GM12878 (cell line): ENCODE data around the gene CTSD. TPM values are rescaled to one million over a fixed set of nuclear protein-coding genes. Genes with fewer than 3 reads are reported as not detected.

Experiments used
- ATAC-seq: fragments of 200-7000 bp; cut with Tn5 transposase; 3 replicates; pipeline ENCODE4 v1.9.1; 2020; ENCODE audit warnings: mild to moderate bottlenecking, moderate library complexity
- BruUV-seq: library from RNA; stranded (reverse); fragments of 400-500 nt; replicated peaks from 2 replicates; lab custom pipeline; 2021; lab: Mats Ljungman, UMichigan
- CTCF ChIA-PET: fragments of 300-600 bp; sonication (Branson Sonifier 250); formaldehyde crosslinking; extraction: SDS; loops from one replicate; lab custom pipeline; 2021; ENCODE audit warnings: inconsistent platforms; lab: Yijun Ruan, JAX
- POLR2A ChIA-PET: fragments of 350-600 bp; formaldehyde crosslinking; extraction: SDS; loops from one replicate; lab custom pipeline; 2021; ENCODE audit warnings: inconsistent platforms; lab: Charles Lee
- RAD21 ChIA-PET: fragments of 300-600 bp; sonication (Branson Sonifier 250); formaldehyde crosslinking; loops from one replicate; lab custom pipeline; 2023; ENCODE audit warnings: antibody characterized with exemption; ENCODE audit not compliant: unreplicated experiment; lab: Charles Lee
- SMC1A ChIA-PET: fragments of 300-600 bp; sonication (Branson Sonifier 250); formaldehyde crosslinking; loops from one replicate; lab custom pipeline; 2023; ENCODE audit not compliant: unreplicated experiment, uncharacterized antibody; lab: Charles Lee
- DNase-seq: peaks from one replicate; pipeline ENCODE4 v3.0.0-alpha.2; 2011; ENCODE audit warnings: low read depth, low spot score
- FAIRE-seq: peaks from 3 replicates; lab custom pipeline; 2011; peaks lifted over from hg19 to GRCh38; lab: Jason Lieb, UNC
- H2AFZ ChIP-seq: 2 replicates; pipeline ENCODE4 v1.6.0; 2011; ENCODE audit warnings: low read depth, low read length, control low read depth; ENCODE audit not compliant: control insufficient read depth
- H3K27ac ChIP-seq: 2 replicates; pipeline ENCODE4 v1.5.1; 2011; ENCODE audit warnings: control low read depth; ENCODE audit not compliant: control insufficient read depth, insufficient read depth
- H3K27me3 ChIP-seq, 2 experiments: replicated peaks in 1 of 2; 2 replicates each; pipeline versions ENCODE4 v1.6.0 to v1.6.1; 2011; ENCODE audit warnings: low read length in 1 of 2; ENCODE audit not compliant: control insufficient read depth in 2 of 2, insufficient read depth in 2 of 2
- H3K36me3 ChIP-seq, 2 experiments: 2 replicates each; pipeline ENCODE4 v1.5.1; 2011; ENCODE audit warnings: low read length in 1 of 2; ENCODE audit not compliant: control insufficient read depth in 2 of 2, insufficient read depth in 2 of 2
- H3K4me1 ChIP-seq: 2 replicates; pipeline ENCODE4 v1.6.1; 2011; ENCODE audit warnings: mild to moderate bottlenecking, low read length, moderate library complexity, mixed read lengths; ENCODE audit not compliant: control insufficient read depth, insufficient read depth
- H3K4me2 ChIP-seq: 2 replicates; pipeline ENCODE4 v1.6.0; 2011; ENCODE audit warnings: control low read depth; ENCODE audit not compliant: control insufficient read depth, insufficient read depth
- H3K4me3 ChIP-seq: fragments of 200-600 bp; sonication (generic); 2 replicates; pipeline ENCODE4 v1.5.1; 2016
- H3K79me2 ChIP-seq: 2 replicates; pipeline ENCODE4 v1.6.0; 2011; ENCODE audit warnings: low read length; ENCODE audit not compliant: control insufficient read depth, insufficient read depth
- H3K9ac ChIP-seq: 2 replicates; pipeline ENCODE4 v1.8.0; 2011; ENCODE audit warnings: low read length, control low read depth, mixed read lengths; ENCODE audit not compliant: control insufficient read depth, insufficient read depth
- H3K9me3 ChIP-seq: replicated peaks from 3 replicates; pipeline ENCODE4 v1.5.1; 2011; ENCODE audit warnings: mild to moderate bottlenecking, low read length; ENCODE audit not compliant: control insufficient read depth, insufficient read depth
- H4K20me1 ChIP-seq: 2 replicates; pipeline ENCODE4 v1.6.0; 2011; ENCODE audit not compliant: control insufficient read depth, insufficient read depth
- ATF7 ChIP-seq: fragments of 450-650 bp; IDR thresholded peaks from 2 replicates; pipeline ENCODE4 v1.6.1; 2016; ENCODE audit warnings: low read depth, mild to moderate bottlenecking
- CHD1 ChIP-seq: IDR thresholded peaks from 2 replicates; pipeline ENCODE4 v1.6.1; 2012; ENCODE audit warnings: low read depth, low read length, improper control_type of control experiment
- E4F1 ChIP-seq: fragments of 450-650 bp; IDR thresholded peaks from 2 replicates; pipeline ENCODE4 v1.6.1; 2018; ENCODE audit warnings: borderline replicate concordance, mild to moderate bottlenecking; ENCODE audit not compliant: partially characterized antibody
- FOS ChIP-seq: IDR thresholded peaks from 3 replicates; pipeline ENCODE4 v1.6.1; 2011; ENCODE audit warnings: borderline replicate concordance; ENCODE audit not compliant: insufficient read length; ENCODE audit errors: extremely low read depth
- HDAC2 ChIP-seq: fragments of 200-600 bp; sonication (generic); IDR thresholded peaks from 2 replicates; pipeline ENCODE4 v1.6.1; 2017
- NFIC ChIP-seq: IDR thresholded peaks from 2 replicates; pipeline ENCODE4 v1.6.1; 2012; ENCODE audit warnings: low read depth, mild to moderate bottlenecking, inconsistent platforms, low read length, moderate library complexity
- PAX8 ChIP-seq: fragments of 450-650 bp; IDR thresholded peaks from 2 replicates; pipeline ENCODE4 v1.6.1; 2017; ENCODE audit warnings: mild to moderate bottlenecking, moderate library complexity
- RELA ChIP-seq: fragments of 450-650 bp; IDR thresholded peaks from 2 replicates; pipeline ENCODE4 v1.8.0; 2014; ENCODE audit warnings: borderline replicate concordance; ENCODE audit not compliant: partially characterized antibody
- WGBS: methylation state at CpG from one replicate; pipeline ENCODE4 v1.1.6; 2016; ENCODE audit warnings: low lambda C conversion rate; ENCODE audit not compliant: insufficient replicate concordance, insufficient coverage; ENCODE audit errors: missing lambda C conversion rate; 5-methylcytosine and 5-hydroxymethylcytosine counted together
- in situ Hi-C: fragments of 300-500 bp; cut with MboI; formaldehyde crosslinking; loops from 9 replicates; pipeline ENCODE4 v1.14.3; 2018; ENCODE audit warnings: mixed read lengths
- intact Hi-C: fragments of 100-400 bp; cut with micrococcal nuclease; formaldehyde crosslinking; loops from one replicate; pipeline ENCODE4 v1.14.2; 2022; ENCODE audit not compliant: unreplicated experiment
- polyA plus RNA-seq, 11 experiments: library from polyadenylated mRNA; depleted of rRNA in 4 of 11; unstranded in 6 of 11; stranded (reverse) in 5 of 11; fragments of >200 nt; fragmentation: Nextera tagmentation in 4 of 11; fragmentation: Illumina TruSeq in 1 of 11; extraction: Ambion mirVana in 4 of 11; extraction: Trizol in 1 of 11; gene quantifications; 1 replicate in 1 of 11; 2 replicates in 10 of 11; pipeline versions ENCODE4 v1.2.1 to v1.2.3, GENCODE V29; 2011 to 2016; ENCODE audit warnings: inconsistent platforms in 2 of 11, missing spikeins in 2 of 11, low read depth in 1 of 11
- total RNA-seq, 4 experiments: library from RNA; depleted of rRNA in 3 of 4; stranded (reverse); fragments of >200 nt in 3 of 4; fragmentation: Illumina TruSeq in 1 of 4; extraction: Trizol in 1 of 4; gene quantifications; 2 replicates each; pipeline versions ENCODE4 v1.2.1 to v1.2.3, GENCODE V29; 2013 to 2021

The CTSD gene
- total and polyA plus RNA-seq, 10 of the 15 experiments (the other 5 are each of a cell fraction or from before 2014, with no cell fraction given): 0.42 to 54.6 (median 25.0) TPM

DNA sequence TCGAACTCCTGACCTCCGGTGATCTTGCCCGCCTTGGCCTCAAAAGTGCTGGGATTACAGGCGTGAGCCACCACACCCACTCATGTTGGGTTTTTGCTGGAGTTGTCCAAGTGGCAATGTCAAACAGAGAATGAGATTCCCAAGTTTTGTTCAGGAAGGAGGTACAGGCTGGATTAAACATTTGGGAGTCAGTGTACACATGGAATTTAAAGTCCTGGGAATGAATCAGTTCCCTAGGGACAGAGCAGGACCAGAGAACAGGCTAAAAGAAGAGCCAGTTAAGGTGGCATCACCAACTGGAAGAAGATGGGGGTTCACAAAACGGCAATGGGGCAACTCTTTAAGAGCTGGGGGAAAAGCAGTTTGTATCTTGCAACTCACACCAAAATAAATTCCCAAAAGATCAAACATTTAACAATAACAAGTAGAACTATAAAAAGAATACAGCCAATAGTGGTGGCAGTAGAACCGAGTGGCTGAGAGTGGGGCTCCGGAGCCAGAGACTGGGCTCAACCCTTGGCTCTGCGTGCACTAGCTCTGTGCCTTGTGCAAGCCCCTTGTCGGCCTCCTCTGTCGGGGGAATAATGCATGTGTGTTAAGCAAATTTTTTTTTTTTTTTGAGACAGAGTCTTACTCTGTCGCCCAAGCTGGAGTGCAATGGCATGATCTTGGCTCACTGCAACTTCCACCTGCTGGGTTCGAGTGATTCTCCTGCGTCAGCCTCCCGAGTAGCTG lies 33.8 kb upstream of the CTSD start (continued):
- no peak for TF ChIP-seq ATF7
- no peak for TF ChIP-seq NFIC
- TF ChIP-seq, all 136 proteins: peak for 0

DNA sequence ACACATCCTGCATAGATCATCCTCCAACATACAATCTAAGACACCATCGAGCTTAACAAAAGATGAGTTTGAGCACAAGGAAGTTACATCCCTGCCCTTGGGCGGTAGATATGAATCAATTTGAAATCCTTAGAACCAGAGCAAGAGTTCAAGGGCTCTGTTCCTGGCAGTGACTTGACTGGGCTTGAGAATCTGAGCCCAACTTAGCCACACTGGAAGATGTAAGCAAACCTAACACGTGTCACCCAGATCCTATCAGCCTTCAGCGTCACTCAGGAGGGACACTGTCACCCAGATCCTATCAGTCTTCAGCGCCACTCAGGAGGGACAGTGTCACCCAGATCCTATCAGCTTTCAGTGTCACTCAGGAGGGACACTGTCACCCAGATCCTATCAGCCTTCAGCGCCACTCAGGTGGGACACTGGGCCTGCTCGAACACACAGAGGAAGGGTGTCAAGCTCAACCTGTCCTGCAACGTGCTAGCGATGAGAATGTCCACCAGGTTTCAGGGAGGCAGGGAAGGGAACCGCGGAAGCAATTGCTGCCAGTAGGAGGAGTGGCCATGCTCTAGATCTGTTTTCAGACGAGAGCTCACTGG lies 32.8 kb upstream of the CTSD start:
- H3K4me1 ChIP-seq: no peaks in the 10 kb centered on the region
- no peak for DNase-seq
- intact Hi-C loops (no loop called here), in situ Hi-C loops (no loop called here)
- no peaks in the 10 kb centered on the region for H3K79me2 ChIP-seq
- H3K4me2 ChIP-seq: no peak overlapping the region
- H3K9me3 ChIP-seq: no peaks in the 10 kb centered on the region
- ChIA-PET SMC1A (no interaction called here), POLR2A (no interaction called here), CTCF (no interaction called here), RAD21 (no interaction called here)
- no peaks in the 10 kb centered on the region for H4K20me1 ChIP-seq
- no TSS peak for BruUV-seq
- TF ChIP-seq PAX8: no peak
- TF ChIP-seq FOS: no peak
- no peak overlapping the region for H3K9ac ChIP-seq
- 55% methylated on average over 12 of the region's 12 CpGs for WGBS
- no peaks in the 10 kb centered on the region; a peak in 2 of 4 replicates for H3K27me3 ChIP-seq
- no peak for ATAC-seq
- no peak overlapping the region for H3K4me3 ChIP-seq
- no peaks in the 10 kb centered on the region for H3K36me3 ChIP-seq
- FAIRE-seq: no peak
- H3K27ac ChIP-seq: no peak overlapping the region
- H2AFZ ChIP-seq: no peak overlapping the region

GRCh38 chr11:1793081-1793480 lies 29.4 kb upstream of the CTSD start:
- no peaks in the 10 kb centered on the region for H3K4me1 ChIP-seq
- in situ Hi-C loops: no loop called here
- TF ChIP-seq E4F1 (no peak), CHD1 (no peak), RELA (no peak), HDAC2 (no peak)

More at GRCh38 chr11:1793081-1793480, 29.4 kb upstream of the CTSD start:
- ChIA-PET CTCF (interaction anchor here (0.6 kb wide), 2 partner anchors 211 to 555 kb away, joined by 3 read pairs; no protein-coding TSS in a partner anchor), SMC1A (no interaction called here), POLR2A (no interaction called here), RAD21 (no interaction called here)
- no TSS peak for BruUV-seq
- no peaks in the 10 kb centered on the region for H3K9me3 ChIP-seq
- no peak overlapping the region for H3K4me2 ChIP-seq
- 52% methylated on average over 3 of the region's 3 CpGs for WGBS
- H2AFZ ChIP-seq: no peak overlapping the region
- H3K79me2 ChIP-seq: no peaks in the 10 kb centered on the region
- H3K36me3 ChIP-seq: no peaks in the 10 kb centered on the region
- no peaks in the 10 kb centered on the region; a peak in 2 of 4 replicates for H3K27me3 ChIP-seq
- no peak for ATAC-seq
- DNase-seq: no peak
- intact Hi-C loops: no loop called here
- no peak overlapping the region for H3K4me3 ChIP-seq
- no peak overlapping the region for H3K27ac ChIP-seq
- H4K20me1 ChIP-seq: no peaks in the 10 kb centered on the region
- H3K9ac ChIP-seq: no peak overlapping the region
- FAIRE-seq: no peak
